ENCODE results near the gene OLAH. TPM values are rescaled to one million over a fixed set of nuclear protein-coding genes. Genes with fewer than 3 reads are reported as not detected.
A peak's percentile ranks its signal among the peaks of the same experiment; 100 is the strongest.
"Not testable (repeated sequence)": the region's sequence is repeated elsewhere in the genome, so short reads cannot be mapped to it uniquely, and the experiment has no call there.

OLAH gene
- total RNA-seq, result not detected

- DNase-seq (ENCODE audit: low spot score), result no peak
Measured at GRCh38 chr10:15043674-15044073, at the start of gene OLAH. OLAH (plus strand) TSS chr10:15043943; CDS start chr10:15047289, 3,346 bp downstream.

GRCh38 chr10:14995964-14996565 lies 47.7 kb upstream of the OLAH start:
- no peak for DNase-seq (ENCODE audit: low spot score)

- DNase-seq (ENCODE audit: low spot score), result peak; percentile 57
Measured at GRCh38 chr10:15013530-15013929, 30.2 kb upstream of the OLAH start.

- DNase-seq (ENCODE audit: low spot score), result no peak
Measured at GRCh38 chr10:15015451-15015850, 28.3 kb upstream of the OLAH start.

GRCh38 chr10:15020966-15021365 lies 22.8 kb upstream of the OLAH start:
- not testable (repeated sequence) for DNase-seq (ENCODE audit: low spot score)

GRCh38 chr10:15023079-15023478 lies 20.7 kb upstream of the OLAH start:
- not testable (repeated sequence) for DNase-seq (ENCODE audit: low spot score)

- not testable (repeated sequence) for DNase-seq (ENCODE audit: low spot score)
Measured at GRCh38 chr10:15024017-15025004, 19.4 kb upstream of the OLAH start.

- not testable (repeated sequence) for DNase-seq (ENCODE audit: low spot score)
Measured at GRCh38 chr10:15025040-15025439, 18.7 kb upstream of the OLAH start.

GRCh38 chr10:15027741-15028140 lies 16.0 kb upstream of the OLAH start:
- no peak for DNase-seq (ENCODE audit: low spot score)

GRCh38 chr10:15035385-15036301 lies 8.1 kb upstream of the OLAH start:
- peak; percentile 12 for DNase-seq (ENCODE audit: low spot score)

- DNase-seq (ENCODE audit: low spot score), result peak; percentile 12
Measured at GRCh38 chr10:15037691-15038090, 6.1 kb upstream of the OLAH start.

GRCh38 chr10:15038416-15038815 lies 5.3 kb upstream of the OLAH start:
- DNase-seq (ENCODE audit: low spot score), result no peak

- DNase-seq (ENCODE audit: low spot score), result no peak
Measured at GRCh38 chr10:15045380-15045779, 1.6 kb downstream of the OLAH start.

GRCh38 chr10:15046626-15047025 lies 2.9 kb downstream of the OLAH start:
- DNase-seq (ENCODE audit: low spot score), result no peak

GRCh38 chr10:15049533-15049932 lies 5.8 kb downstream of the OLAH start:
- no peak for DNase-seq (ENCODE audit: low spot score)

GRCh38 chr10:15052121-15052520 lies 8.4 kb downstream of the OLAH start:
- no peak for DNase-seq (ENCODE audit: low spot score)

- DNase-seq (ENCODE audit: low spot score), result no peak
Measured at GRCh38 chr10:15053061-15053460, 9.3 kb downstream of the OLAH start.

- no peak for DNase-seq (ENCODE audit: low spot score)
Measured at GRCh38 chr10:15058689-15059088, 14.9 kb downstream of the OLAH start.

- no peak for DNase-seq (ENCODE audit: low spot score)
Measured at GRCh38 chr10:15059914-15060313, 16.2 kb downstream of the OLAH start.

GRCh38 chr10:15060638-15061037 lies 16.9 kb downstream of the OLAH start:
- DNase-seq (ENCODE audit: low spot score), result no peak

GRCh38 chr10:15067154-15067553 lies 23.4 kb downstream of the OLAH start:
- no peak for DNase-seq (ENCODE audit: low spot score)

GRCh38 chr10:15068802-15069201 lies 25.1 kb downstream of the OLAH start:
- DNase-seq (ENCODE audit: low spot score), result no peak
